Embryonic facial prominence (tissue), 1 donor: ENCODE results near the gene PTGES.

Experiments
- DNase-seq: peaks from one replicate; pipeline ENCODE4 v3.0.0-alpha.2; 2016; ENCODE audit errors: extremely low spot score

The PTGES gene

DNA sequence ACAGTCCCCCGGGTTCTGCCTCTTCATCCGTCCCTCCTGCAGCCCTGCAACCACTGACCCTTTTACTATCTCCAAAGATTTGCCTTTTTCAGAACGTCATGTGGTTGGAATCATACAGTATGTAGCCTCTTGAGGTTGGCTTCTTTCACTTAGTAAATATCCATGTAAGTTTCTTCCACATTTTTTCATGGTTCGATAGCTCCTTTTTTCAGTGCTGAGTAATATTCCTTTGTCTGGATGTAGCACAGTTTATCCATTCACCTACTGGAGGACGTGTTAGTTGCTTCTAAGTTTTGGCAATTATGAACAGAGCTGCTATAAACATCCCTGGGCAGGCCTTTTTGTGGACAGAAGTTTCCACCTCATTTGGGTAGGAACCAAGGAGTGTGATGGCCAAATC, 60.3 kb downstream of the PTGES start:
- no peak for DNase-seq
